Measurements from ENCODE around the gene SMARCA4.
"Not testable (repeated sequence)": the region's sequence is repeated elsewhere in the genome, so short reads cannot be mapped to it uniquely, and the experiment has no call there.

The SMARCA4 gene

DNA sequence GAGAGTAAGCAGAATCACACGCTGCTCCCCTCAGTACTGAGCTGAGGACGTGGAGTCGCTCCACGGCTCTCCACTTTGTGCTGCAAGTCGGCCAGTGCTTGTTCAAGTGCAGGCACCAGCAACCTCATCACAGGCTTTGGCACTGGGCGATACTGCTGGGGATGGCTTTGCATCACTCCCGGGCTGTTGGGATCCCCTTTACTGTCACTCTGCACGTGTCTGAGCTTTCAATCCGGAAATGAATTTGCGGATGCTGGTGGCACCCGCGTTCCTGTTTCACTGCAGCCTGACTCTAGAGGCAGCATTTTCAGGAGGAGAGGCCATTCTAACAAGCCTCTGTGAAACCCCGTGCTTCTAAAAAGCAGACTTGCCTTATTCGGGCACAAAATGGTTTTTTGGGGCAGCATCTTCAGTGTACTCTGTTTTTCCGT lies 19.1 kb downstream of the SMARCA4 start:
- DNase-seq (ENCODE audit: low read depth): no peak

DNA sequence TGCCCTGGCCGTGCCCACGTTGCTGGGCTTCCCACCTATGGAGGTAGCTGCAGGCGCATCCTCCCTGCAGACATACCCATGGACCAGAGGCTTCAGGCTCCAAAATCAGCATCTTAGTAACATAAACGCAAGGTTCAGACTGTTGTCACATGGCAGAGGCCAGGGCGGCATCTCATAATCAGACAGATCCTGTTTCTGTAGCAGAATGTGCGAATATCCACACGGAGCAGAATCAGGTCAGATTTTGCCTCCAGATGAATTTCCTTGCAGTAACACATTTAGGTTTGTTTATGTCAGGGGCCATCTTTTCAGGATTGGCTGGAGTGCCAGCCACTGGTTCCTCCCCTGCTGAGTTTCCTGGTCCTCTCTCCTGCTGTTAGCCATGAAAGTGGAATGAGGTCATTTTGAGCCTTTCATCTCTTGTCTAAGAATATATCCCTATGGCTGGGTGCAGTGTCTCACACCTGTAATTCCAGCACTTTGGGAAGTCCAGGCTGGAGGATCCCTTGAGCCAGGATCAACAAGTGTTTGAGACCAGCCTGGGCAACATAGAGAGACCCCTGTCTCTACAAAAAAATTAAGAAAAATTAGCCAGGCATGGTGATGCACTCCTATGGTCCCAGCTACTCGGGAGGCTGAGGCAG lies 20.5 kb downstream of the SMARCA4 start:
- DNase-seq (ENCODE audit: low read depth): no peak

DNA sequence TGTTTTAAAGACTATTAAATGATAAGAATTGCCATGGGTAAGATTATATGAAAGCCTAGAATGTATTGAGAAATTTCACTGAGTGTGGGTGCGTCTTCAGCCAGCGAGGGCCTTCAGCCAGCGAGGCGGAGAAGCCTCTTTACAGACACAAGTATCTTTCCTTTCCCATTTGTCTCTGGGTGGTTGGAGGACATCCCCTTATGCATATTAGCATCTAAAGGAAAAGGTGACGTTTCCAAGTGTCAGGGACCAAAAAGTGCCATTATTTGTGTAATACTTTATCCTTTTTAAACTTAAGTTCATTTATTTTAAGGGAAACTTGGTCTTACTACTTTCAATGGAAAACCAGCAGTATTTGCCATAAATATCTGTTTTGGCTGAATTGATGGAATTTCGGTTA lies 22.2 kb downstream of the SMARCA4 start:
- DNase-seq (ENCODE audit: low read depth): no peak

DNA sequence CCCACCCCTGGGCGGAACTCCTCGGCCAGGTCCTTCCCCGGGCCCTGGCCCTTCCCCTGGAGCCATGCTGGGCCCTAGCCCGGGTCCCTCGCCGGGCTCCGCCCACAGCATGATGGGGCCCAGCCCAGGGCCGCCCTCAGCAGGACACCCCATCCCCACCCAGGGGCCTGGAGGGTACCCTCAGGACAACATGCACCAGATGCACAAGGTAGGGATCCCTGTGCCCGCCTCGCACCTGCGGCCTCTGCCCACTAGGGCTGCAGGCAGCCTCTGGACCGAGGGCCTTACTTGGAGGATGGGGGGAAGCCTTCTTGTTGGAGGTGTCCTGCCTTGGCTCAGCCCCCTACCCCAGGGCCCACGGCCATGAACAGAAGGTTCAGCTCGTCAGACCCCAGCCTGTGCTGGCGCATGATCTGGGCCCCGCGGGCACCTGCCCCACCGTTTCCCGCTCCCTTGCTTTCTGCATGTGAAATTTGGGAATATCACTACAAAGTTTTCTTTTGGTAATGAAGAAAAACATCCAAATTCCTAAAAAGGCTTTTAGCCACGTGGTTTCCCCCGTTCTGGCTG lies 23.4 kb downstream of the SMARCA4 start:
- no peak for DNase-seq (ENCODE audit: low read depth)

DNA sequence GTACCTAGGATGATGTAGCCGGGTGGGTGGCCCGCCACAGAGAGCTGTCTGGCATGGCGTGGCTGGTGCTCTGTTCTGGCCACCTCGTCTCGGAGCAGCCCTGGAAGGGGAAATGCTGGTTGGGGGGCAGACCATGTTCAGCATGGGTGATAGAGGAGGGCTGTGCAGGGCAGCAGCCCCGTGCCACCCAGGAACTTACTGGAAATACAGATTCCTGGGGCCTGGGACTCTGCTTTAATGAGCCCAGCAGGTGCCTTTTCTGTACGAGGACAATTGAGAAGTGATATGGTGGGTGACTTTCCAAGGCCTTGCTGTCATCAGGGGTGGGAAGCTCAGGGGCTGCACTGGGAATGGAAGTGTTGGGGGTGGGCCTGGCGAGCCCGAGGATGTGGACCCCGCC lies 24.7 kb downstream of the SMARCA4 start:
- no peak for DNase-seq (ENCODE audit: low read depth)

DNA sequence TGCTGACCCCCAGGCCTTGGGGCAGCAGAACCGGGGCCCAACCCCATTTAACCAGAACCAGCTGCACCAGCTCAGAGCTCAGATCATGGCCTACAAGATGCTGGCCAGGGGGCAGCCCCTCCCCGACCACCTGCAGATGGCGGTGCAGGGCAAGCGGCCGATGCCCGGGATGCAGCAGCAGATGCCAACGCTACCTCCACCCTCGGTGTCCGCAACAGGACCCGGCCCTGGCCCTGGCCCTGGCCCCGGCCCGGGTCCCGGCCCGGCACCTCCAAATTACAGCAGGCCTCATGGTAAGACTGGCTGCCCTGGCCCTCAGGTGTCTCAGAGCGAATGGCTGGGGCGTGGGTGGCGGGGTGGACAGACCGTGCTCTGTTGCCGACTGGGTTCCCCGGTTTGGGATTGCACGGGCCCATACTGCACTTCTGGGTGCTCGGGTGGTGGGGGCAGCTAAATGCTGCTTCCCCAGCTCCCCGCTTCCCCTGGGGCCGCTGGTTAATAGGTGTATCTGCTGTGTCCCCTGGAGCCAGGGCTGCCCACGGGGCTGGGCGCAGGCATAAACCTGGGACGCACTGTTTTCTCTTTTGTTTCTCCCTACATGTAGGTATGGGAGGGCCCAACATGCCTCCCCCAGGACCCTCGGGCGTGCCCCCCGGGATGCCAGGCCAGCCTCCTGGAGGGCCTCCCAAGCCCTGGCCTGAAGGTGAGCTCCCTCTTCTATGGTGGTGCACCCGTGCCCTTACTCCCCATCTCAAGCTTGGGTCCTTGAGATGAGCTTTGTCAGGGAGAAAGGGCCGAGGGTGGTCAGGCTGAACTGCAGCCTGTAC lies 25.7 kb downstream of the SMARCA4 start:
- no peak for DNase-seq (ENCODE audit: low read depth)

DNA sequence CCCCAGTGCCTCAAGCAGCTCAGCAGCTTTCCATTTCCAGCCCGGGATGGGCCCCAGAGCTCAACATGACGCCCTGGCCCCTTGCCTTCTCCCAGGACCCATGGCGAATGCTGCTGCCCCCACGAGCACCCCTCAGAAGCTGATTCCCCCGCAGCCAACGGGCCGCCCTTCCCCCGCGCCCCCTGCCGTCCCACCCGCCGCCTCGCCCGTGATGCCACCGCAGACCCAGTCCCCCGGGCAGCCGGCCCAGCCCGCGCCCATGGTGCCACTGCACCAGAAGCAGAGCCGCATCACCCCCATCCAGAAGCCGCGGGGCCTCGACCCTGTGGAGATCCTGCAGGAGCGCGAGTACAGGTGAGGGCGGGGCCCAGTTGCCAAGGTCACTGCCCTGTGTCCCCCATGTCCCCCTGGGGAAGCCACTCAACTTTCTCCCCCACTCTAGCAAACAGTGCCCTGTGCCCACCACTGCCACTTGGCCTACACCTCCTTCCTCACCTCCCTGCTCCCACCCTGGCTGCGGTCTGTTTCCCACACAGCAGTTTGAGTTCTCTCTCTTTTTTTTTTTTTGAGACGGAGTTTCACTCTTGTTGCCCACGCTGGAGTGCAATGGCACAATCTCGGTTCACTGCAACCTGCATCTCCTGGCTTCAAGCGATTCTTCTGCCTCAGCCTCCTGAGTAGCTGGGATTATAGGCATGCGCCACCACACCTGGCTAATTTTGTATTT lies 26.9 kb downstream of the SMARCA4 start:
- DNase-seq (ENCODE audit: low read depth): no peak

DNA sequence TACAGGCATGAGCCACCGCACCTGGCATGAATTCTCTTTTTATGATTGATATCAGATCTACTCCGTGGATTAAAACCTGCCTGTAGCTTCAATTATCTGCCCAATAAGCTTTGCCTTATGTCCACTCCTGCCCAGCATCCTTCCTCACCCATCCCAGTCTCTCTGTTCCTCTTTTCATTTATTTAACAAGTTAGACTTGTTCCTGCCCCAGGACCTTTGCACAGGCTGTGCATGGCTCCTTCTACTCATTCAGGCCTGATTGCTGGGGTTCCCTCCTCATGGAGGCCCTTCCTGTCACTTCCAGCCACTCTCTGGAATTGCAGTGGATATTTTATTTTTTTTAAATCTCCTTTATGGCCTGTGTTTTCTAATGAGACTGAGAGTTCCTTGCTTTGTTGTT lies 27.6 kb downstream of the SMARCA4 start:
- DNase-seq (ENCODE audit: low read depth): no peak

DNA sequence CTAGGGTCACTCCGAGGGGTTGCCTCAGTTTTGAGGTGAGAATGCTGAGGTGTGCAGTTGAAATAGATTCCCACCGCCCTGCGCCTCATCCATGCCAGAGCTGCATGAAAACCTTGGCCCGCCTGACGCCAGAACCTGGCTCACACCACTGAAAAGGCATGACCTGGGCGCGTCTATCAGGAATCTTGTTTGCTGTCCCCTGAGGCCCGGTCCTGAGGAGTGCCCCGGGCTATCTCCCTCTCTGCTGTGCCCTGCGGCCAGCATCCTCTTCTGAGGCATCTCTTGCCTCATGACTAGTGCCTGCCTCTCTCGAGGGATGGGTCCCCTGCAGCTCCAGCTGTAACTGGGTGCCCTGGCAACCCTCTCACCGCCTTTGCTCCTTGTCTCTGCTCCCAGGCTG lies 28.1 kb downstream of the SMARCA4 start:
- no peak for DNase-seq (ENCODE audit: low read depth)

DNA sequence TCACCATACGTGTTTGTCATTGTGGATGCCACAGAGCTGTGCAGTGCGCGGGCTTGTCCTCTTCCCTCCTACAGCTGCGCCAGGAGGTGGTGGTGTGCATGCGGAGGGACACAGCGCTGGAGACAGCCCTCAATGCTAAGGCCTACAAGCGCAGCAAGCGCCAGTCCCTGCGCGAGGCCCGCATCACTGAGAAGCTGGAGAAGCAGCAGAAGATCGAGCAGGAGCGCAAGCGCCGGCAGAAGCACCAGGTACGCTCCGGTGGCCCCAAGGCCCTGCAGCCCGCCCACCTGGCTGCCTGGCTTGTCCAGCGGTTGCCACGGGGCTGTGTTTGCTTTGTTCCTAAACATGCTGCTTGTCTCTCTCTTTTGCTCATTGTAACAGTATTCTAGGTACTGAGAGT lies 30.2 kb downstream of the SMARCA4 start:
- no peak for DNase-seq (ENCODE audit: low read depth)

DNA sequence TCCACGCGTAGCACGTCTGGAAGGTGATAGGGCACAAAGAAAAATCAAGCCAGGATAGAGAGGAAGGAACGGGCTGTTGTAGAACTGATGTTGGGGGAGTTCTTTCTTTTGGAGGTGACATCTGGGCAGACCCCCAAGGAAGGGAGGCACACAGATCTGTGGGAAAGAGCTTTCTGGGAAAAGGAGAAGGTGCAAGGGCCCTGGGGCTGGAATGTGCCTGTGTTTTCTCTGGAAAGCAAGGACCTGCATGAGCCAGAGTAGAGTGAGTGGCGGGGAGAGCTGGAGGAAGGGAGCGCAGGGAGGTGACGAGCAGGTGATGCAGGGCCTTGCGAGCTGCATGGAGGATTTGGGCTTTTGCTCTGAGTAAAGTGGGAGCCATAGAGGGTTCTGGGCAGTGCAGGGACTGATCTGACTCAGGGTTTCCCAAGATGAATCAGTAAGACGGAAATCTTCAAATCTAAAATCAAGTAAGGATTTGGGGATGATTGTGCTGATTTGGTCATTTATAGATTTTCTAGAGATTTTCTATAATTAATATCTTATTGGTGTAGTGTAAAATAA lies 30.8 kb downstream of the SMARCA4 start:
- DNase-seq (ENCODE audit: low read depth): no peak

DNA sequence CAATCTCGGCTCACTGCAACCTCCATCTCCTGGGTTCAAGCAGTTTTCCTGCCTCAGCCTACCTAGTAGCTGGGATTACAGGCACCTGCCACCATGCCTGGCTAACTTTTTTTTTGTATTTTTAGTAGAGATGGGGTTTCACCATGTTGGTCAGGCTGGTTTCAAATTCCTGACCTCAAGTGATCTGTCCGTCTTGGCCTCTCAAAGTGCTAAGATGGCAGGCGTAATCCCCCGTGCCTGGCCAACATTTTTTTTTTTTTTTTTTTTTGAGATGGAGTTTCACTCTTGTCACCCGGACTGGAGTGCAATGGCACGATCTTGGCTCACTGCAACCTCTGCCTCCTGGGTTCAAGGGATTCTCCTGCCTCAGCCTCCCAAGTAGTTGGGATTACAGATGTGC lies 31.3 kb downstream of the SMARCA4 start:
- not testable (repeated sequence) for DNase-seq (ENCODE audit: low read depth)

DNA sequence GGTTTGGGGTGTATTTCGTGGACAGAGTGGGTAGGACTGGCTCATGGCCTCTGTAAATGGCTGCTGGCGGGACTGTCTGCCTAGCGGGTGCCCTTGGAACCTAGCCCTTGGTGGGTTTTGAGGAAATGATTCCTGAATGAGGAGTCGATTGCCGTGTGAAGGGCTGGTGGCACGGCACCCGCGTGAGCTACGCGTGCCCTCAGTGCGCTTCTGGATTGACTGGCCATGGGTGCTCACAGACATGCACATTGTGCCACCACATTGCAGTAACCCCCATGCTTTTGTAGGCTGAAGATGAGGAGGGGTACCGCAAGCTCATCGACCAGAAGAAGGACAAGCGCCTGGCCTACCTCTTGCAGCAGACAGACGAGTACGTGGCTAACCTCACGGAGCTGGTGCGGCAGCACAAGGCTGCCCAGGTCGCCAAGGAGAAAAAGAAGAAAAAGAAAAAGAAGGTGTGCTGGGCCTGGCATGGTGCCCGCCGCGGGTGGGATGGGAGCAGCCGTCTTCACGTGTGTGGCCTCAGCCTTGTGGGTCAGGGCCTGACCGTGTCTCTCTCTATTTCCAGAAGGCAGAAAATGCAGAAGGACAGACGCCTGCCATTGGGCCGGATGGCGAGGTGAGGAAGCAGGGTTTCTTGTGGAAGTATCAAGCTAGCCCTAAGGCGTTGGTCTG lies 35.2 kb downstream of the SMARCA4 start:
- DNase-seq (ENCODE audit: low read depth): no peak

DNA sequence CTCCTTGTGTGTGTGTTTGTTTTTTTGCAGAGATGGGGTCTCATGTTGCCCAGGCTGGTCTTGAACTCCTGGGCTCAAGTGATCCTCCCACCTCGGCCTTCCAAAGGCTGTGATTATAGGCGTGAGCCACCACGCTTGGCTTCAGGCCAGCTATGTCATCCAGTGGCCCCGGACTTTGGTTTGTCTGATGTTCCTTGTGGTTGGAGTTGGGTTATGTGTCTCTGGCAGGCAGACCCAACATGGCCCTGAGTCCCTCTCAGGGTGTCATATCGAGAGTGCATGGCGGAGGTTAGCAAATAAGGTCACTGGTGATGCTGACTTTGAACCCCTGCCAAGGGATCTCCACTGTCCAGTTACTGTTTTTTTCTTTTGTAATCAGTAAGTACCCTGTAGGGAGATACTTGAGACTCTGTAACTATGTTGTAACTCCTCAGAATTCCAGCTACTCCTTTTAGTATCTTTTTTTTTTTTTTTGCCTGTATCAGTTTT lies 37.3 kb downstream of the SMARCA4 start:
- no peak for DNase-seq (ENCODE audit: low read depth)

DNA sequence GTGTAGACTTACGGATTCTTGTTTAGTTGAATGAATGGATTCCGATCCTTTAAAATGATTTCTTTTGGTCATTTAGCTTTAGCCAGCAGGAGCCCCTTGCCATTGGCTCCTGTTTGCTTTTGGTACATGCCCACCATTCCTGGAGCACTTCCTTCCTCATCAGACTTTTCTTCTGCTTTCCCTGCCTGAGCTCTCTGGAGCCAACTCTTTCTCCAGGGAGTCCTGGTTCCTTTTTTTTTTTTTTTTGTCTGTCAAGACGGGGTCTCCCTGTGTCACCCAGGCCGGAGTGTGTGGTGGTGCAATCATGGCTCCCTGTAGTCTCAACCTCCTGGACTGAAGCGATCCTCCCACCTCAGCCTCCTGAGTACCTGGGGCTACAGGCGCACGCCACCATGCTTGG lies 37.8 kb downstream of the SMARCA4 start:
- no peak for DNase-seq (ENCODE audit: low read depth)

DNA sequence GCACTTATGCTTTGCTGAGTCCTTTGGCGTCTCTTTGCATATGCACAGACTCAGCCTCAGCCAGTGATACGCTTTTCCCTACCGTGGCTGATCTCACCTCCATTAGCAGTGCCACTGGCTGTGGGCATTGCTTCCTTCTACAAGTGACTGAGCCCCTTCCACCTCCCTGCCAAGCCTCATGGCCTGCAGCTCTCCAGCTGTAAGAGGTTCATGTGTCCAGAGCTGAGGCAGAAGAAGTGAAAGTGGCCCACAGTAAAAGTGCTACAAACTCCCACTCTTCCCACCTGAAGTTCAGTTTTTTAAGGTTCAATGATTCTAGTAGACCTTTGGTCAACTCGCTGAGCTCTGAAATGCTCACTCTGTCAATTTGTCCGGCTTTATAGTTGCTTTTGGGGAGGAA lies 44.7 kb downstream of the SMARCA4 start:
- no peak for DNase-seq (ENCODE audit: low read depth)

DNA sequence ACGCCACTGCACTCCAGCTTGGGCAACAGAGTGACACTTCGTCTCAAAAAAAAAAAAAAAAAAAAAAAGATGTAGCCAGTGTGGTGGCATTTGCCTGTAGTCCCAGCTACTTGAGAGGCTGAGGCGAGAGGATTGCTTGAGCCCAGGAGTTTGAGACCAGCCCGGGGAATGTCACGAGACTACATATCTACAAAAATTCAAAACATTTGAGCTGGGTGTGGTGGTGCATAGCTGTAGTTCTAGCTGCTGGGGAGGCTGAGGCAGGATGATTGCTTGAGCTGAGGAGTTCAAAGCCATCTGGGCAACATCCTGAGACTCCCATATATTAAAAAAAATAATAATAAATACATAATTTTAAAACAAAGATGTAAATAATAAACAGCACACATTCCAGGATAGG lies 46.6 kb downstream of the SMARCA4 start:
- no peak for DNase-seq (ENCODE audit: low read depth)

DNA sequence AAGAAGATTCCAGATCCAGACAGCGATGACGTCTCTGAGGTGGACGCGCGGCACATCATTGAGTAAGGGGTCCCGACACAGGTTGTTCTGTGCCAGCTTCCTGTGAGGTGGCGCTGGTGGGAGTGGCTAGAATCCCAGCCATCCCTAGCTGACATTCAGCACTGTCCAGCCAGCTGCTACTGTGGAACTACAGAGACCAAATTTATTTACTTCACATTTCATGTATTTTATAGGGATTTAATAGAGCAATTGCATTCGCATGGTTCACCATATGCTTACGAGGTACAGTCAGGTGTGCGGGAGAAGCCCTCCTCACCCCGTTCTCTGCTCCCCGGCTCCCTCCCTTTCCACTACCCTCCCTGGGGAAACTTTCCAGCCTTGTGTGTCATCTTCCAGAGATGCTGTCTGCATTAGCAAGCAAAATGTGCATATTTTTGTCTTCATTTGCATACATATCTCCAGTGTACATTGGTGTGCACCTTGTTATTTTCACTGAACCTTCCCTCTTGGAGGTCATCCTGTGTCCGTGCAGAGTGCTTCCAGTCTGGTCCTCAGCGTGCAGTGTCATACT lies 47.2 kb downstream of the SMARCA4 start:
- no peak for DNase-seq (ENCODE audit: low read depth)

DNA sequence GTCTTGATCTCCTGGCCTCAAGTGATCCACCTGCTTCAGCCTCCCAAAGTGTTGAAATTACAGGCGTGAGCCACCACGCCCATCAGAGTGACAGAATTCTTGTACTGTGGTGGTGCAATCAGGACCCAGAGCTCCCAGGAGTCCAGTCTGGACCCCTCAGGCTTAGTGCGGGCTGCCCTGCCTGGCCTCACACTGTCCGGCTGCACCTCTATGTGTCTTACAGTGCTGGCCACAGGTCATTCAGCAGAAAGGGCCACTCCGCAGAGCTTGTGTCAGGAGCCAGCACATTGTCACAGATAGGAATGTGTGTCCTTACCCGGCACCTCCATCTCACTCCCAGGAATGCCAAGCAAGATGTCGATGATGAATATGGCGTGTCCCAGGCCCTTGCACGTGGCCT lies 49.2 kb downstream of the SMARCA4 start:
- no peak for DNase-seq (ENCODE audit: low read depth)

DNA sequence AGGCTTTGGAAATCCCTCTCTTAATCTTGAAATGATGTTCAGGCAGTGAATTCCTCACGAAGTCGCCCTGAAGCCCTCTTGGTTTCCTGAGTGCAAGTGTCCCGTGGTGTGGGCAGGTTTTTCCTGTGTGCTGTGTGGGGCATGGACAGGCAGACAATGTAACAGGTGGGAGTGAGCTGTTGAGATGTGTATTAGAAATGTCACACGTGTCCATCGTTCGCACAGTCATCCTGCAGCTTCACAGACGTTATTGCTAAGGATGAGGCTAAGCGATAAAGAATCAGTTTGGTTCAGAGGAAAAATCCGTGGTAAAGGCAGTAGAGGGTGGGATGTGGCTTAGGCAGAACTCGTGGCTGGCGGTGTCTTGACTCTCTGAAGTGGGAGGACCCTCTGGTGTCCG lies 51.7 kb downstream of the SMARCA4 start:
- no peak for DNase-seq (ENCODE audit: low read depth)

DNA sequence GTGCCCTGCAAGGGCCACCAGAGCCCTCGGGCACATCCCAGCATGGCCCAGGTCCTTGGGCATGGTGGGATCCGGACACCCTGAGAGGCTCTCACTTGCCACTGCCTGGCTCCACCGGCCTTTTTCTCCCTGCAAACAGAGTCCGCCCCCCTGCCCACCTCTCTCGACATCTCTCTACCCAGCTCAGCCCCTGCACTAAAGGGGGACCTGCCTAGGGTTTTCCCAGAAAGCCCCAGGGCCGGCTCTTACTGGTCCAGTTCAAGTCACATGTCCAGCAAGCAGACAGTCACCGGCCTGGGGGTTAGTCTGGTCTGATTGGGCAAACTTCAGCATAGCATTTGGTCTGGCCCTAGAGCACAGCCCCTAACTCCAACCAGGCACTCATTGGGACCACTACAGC lies 52.9 kb downstream of the SMARCA4 start:
- DNase-seq (ENCODE audit: low read depth): no peak
